GM21576 (cell line): Measurements from ENCODE around the gene PDE4C.

Source experiments
- ATAC-seq: cut with Tn5 transposase; IDR thresholded peaks from one replicate; pipeline ENCODE4 v1.9.1; 2021; ENCODE audit warnings: mild to moderate bottlenecking, moderate library complexity; ENCODE audit not compliant: unreplicated experiment

PDE4C gene

DNA sequence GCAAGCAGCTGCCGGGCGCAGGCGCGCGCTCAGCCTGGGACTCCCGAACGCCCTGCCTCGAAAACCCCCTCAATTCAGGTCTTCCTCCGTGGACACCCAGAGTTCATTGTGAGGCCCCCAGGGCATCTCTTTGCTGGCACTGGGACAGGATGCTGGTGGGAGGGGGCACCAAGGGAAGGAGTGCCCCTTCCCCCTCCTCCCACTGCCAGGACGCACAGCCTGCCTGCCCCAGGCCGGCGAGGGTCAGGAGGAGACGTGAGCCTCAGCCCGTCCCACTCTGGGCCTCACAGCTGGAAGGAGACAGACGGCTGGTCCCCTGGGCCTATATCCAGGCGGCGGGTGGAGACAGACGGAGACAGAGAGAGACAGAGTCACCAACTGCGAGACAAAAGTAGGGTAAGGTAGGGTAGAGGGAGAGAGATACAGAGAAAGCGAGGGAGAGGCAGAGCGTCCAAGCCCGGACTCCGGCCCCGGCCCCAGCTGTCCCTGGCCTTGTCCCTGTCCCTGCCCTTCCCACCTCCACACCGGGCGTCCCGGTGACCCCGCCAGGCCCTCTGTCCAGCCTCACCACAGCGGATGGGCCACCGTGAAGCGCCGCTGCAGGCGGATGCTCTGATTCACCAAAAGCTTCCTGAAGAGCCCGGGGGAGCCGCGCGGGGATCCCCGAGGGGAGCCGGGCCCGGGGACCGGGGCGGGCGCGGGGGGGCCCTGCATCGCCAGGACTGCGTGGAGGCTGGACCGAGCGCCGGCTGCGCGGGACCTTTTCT lies at the start of gene PDE4C:
PDE4C (minus strand) TSS at position 737 of the 767 bp plus-strand sequence; CDS start at position 714, 23 bp downstream.
- no peak for ATAC-seq

DNA sequence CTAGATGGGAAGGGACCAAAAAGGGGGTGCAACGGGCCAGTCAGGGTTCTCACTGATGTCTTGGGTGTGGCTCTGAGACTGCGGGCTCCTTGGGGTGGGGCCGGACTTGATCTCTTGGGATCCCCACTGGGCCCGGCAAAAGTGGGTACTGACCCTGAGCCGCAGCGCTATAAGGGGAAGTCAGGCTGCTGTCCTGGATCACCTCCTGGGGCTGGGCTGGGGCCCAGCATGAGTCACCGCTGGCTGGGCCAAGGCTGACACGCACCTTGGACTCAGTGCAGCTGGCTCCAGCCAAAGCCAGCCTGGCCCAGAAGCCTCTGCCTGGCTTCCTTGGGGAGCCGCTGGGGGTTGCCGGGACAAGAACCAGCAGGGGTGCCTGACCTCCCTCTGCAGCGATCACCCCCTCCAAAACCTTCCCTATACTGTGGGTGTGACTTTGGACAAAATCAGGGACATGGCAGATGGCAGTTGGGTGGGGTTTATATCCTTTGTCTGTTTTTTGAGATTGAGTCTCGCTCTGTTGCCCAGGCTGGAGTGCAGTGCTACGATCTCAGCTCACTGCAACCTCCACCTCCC lies 48.6 kb upstream of the PDE4C start:
- no peak for ATAC-seq

DNA sequence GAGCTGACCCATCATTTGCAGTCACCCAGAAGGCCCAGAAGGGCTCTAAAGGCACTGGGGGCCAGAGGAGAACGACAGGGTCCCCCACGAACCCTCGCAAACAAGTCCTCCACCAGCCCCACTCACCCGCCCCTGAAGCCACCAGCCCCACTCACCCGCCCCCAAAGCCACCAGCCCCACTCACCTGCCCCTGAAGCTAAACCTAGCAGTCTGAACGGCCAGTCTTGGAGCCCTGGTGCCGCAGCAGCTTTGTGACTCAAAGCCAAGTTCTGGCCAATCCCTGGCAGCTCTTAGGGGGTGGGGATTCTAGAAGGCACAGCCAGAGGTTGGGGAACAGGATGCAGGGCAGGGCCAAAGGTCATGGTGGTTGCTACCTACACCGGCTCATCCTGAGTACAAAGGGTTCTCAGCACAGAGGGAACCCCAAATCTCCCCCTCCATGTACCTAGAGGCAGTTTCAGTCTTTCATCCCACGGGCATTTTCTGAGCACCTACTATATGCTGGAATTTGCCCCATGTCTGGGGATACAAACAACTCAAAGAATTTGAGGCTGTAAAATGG lies 48.1 kb upstream of the PDE4C start, which contains the start of gene IQCN:
IQCN (minus strand) TSS at position 234 of the 562 bp plus-strand sequence. CDS start 4,974 bp downstream, outside the sequence.
- no peak for ATAC-seq

DNA sequence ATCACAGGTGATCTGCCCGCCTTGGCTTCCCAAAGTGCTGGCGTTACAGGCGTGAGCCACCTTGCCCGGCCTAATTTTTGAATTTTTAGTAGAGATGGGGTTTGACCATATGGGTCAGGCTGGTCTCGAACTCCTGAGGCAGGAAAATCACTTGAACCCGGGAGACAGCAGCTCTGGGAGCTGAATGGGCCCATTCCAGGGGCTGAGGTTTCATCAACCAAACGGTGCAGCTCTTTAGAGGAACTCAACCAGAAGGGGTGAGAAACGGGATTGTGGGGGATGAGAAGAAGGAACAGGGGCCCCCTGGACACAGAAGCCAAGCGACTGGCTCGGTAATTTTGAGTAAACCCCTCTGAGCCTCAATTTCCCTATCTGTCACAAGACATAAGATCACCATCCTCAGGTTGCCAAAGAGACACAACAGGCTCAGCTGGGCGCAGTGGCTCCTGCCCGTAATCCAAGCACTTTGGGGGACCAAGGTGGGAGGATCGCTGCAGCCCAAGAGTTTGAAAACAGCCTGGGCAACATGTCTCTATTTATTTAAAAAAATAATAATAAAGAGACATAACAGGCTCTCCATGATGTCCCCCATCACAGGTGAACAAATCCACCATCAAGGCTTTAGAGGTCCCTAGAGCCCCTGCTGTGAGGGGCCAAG lies 47.5 kb upstream of the PDE4C start:
- no peak for ATAC-seq

DNA sequence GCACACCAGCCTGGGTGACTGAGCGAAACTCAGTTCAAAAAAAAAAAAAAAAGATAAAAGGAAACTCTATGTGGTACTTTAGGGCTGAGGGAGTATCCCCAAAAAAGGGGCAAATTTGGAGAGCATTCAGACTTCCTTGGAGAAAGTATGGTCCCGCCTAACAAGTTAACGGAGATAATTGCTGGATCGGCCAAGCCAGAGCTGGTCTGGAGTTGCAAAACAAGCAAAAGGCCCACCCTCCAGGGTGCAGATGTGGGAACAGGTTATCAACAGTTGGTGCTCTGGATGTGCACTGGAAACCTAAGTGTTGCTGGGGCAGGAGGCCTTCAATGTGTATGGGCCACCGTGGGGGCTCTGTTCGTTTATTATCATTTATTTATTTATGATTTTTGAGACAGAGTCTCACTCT lies 45.2 kb upstream of the PDE4C start:
- no peak for ATAC-seq

DNA sequence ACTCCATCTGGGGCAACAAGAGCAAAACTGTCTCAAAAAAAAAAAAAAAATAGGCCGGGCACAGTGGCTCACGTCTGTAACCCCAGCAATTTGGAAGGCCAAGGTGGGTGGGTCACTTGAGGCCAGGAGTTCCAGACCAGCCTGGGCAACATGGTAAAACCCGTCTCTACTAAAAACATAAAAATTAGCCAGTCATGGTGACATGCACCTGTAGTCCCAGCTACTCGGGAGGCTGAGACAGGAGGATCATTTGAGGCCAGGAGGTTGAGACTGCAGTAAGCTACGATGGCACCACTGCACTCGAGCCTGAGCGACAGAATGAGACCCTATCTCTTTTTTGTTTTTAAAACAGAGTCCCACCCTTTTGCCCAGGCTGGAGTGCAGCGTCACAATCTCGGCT lies 44.1 kb upstream of the PDE4C start:
- ATAC-seq: no peak

DNA sequence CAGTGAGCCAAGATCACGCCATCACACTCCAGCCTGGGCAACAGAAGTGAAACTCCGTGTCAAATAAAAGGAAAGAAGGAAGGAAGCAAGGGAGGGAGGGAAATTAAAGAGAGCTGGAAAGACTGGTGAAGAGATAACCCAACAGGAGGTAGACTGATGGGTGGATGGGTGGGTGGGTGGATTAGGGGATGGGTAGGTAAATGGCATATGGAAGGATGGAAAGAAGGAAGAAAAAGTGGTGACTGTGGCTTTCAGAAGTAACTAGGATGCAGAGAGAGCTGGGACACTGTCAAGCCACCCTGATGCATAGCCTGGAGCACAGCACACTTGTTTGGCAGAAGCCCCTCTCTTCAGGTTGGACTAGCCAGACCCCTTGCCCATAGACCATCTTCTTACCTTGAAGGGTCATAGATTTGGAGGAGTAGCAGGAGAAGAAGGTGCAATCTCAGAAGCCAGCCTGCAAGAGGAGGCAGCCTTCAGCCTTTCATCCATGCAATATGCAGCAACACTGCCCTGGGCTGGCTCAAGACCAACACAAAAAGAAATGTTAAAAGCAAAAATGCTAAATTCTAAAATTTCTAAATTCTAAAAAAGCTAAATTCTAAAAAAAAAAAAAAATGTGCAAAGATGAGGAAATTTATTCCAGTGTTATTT lies 43.0 kb upstream of the PDE4C start:
- no peak for ATAC-seq

DNA sequence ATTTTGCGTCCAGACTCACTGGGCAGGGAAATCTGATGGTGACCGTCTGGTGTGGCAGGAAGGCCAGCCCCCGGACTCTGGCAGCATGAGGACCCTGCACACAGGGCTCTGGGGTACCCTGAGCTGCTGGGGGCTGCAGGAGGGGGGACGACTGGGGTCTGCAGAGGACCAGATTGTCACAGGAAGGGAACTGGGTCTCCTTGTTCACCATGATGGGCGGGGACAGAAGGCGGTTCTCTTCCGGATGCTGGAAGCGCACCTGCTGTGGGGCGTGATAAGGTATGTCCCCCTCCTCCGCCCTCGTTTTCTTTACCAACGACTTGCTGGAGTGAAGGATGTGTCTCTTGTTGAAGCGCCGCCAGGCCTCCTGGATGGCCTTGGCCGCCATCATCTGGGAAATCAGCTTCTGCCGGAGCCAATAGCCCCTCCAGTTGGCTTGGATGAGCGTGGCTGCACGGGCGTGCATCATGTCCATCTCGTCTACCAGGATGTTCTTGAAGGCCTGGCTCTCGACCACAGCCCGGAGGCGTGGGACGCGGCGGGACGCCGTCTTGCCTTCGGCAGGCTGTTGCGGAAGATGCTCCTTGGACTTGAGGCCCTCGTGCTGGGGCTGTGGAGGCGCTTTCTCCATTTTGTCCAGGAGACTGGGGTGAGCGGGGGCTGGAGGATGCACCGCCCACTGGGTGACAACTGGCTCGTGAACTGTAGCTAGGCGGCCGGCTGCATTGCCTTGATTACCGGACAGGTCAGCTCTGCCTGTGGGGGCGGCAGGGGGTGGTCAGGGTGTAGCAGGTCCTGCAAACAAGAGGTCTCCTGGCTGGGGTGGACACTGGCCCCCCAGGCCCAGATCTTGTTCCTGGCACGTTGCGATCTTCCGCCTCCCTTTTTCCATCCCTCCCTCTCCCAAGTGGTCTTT lies 40.8 kb upstream of the PDE4C start:
- ATAC-seq: no peak

DNA sequence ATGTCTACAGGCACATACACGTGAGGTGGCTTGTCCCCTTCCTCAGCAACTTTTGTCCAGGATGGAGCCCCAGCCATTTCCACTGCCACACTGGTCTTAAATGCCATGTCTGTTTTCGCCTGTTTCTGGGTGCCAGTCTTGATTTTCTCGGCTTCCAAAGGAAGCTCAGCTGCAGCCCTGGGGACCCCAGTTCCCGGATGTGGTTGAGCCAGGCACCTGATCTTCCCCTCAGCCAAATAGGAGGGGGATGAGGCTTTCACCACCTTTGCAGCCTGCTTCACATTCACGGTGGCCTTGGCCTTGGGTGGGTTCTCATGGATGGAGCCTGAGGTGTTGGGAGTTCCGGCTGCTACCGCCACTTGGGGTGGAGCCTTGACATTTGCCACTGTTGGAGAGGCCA lies 39.3 kb upstream of the PDE4C start:
- no peak for ATAC-seq

DNA sequence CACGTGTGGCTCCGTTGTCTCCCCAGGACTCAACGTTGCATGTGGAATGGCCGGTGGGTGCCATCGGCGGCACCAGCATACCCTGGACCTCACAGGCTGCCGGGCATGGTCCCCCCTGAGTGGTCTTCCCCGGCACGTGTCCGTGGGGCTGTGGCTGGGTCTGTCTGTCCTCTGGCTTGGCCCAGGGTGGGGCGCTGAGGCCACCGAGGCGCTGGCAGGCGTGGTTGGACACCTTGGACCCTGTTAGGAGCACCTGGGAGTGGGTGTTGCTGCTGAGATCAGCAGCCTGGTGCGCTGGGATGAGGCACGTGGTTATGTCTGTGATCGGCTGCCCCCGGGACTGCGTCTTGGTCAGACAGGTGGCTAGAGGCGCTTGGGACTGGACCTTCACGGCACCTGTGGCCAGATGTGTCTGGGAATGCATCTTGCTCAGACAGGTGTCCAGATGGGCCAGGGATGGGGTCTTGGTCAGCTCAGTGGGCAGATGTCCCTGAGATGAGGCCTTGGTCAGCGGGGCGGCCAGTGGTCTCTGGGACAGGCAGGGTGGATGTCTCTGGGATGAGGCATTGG lies 38.8 kb upstream of the PDE4C start:
- ATAC-seq: no peak

DNA sequence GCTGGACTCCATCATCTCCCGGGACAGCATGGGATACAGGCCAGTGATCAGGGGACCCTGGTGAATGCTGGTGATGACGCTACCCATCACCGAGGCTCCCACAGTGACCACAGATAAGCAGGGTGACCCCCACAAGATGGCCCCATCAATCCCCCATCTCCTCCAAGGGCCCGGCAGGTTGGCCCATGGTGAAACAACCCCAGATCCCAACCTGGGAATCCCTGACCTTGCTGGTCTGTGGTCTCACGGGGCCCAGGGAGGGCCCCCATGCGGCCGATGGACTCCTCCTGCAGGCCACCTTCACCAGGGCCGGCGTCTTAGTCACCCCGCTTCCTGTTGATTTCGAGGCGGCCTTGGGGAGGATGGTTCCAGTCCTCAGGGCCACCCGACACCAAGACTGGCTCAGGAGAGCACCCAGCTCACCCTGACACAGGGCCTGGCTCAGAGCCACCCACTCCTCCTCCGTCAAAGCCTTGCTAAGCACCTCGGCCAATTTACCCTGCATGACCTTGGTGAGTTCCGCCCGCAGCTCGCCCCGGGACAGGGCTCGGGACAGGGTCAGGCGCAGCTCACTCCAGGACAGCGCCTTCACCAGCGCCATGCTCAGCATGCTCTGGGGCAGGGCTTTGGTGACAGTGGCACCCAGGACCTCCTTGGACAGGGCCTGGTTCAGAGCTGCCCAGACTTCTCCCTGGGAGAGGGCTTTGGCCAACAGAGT lies 38.1 kb upstream of the PDE4C start:
- no peak for ATAC-seq

DNA sequence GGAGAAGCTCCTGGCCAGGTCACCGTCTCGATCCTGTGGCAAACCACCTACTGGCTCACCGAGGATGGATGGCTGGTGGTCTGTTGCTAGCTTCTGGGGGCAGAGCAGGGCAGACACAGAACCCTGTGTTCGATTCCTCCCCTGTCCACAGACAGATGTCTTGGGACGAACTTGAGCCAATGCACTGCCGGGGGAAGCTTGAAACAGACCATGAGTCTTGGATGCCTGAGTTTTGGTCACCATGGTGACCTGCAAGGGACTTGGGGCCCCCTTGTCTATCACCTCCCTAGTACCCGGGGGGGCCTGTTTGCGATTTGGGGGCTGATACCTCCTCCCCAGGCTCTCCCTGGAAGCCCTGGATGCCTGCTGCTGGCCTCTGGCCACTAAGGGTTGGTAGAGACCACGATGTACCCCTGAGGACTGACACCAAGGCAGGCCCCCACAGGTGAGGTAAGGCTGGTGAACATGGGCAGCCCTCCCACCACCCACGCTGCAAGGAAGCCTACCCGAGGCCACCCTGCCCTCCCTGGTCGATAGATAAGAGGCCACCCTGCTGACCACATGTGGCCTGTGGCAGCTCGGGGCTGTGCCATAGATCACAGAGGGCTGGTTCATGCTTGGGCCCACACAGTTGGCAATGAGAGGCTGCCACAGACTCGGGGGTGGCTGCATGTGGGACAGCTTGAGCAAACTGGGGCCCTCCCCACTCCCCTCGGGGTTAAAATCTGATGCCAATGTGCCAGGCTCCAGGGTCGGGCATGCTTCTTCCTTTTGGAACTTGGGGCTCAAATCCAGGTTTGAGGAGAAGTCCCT lies 37.3 kb upstream of the PDE4C start:
- no peak for ATAC-seq

DNA sequence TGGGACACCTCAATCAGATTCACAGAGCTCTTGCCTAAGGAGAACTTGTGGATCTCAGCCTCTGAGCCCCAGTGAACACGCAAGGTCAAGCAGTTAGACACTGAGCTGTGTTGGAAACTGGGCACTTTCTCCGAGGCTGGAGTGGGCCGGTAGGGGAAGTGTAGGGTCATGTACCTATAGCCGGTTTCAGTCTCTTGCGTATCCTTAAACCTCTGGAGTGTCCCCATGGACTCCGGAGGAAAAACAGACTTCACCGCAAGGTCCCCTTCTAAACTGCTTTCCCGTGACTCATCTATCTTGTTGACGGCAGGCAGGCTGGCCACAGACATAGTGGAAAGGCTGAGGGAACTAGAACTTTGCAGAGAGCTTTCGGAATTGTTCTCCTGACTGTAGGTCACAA lies 36.7 kb upstream of the PDE4C start:
- no peak for ATAC-seq

DNA sequence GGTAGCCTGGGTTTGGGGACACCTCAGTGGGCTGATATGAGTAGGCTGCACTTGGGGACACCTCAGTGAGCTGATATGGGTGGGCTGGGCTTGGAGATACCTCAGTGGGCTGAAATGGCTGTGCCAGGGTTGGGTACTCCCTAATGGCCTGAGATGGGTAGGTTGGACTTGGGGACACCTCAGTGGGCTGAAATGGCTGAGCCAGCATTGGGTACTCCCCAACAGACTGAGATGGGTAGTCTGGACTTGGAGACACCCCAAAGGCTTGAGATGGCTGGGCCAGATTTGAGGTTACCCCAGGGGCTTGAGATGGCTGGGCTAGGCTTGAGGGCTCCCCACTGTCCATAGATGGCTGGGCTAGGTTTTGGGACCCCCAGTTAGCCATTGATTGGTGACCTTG lies 35.9 kb upstream of the PDE4C start:
- no peak for ATAC-seq

DNA sequence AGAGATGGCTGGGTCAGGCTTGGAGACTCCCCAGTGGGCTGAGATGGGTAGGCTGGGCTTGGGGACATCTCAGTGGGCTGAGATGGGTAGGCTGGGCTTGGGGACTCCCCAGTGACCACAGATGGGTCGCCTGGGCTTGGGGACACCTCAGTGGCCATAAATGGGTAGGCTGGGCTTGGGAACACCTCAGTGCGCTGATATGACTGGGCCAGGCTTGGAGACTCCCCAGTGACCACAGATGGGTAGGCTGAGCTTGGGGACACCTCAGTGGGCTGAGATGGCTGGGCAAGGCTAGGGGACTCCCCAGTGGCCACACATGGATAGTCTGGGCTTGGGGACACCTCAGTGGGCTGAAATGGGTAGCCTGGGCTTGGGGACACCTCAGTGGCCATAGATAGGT lies 35.2 kb upstream of the PDE4C start:
- no peak for ATAC-seq

DNA sequence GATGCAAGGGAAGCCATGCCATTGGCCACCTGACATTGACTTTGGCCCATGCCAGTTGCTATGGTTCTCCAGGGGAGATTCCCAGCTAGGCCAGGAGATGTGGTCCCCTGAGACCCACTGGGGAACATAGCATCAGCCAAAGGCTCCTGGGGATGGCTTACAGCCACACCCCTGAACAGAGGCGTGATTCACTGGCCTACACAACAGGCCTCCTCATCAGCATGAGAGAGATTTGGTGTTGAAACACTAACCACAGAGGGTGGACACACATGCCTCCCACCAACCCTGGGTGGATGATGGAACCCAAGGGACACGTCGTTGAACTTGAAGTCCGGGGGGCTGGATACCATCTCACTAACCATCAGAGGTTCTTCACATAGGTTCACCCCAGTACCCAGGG lies 33.7 kb upstream of the PDE4C start:
- no peak for ATAC-seq

DNA sequence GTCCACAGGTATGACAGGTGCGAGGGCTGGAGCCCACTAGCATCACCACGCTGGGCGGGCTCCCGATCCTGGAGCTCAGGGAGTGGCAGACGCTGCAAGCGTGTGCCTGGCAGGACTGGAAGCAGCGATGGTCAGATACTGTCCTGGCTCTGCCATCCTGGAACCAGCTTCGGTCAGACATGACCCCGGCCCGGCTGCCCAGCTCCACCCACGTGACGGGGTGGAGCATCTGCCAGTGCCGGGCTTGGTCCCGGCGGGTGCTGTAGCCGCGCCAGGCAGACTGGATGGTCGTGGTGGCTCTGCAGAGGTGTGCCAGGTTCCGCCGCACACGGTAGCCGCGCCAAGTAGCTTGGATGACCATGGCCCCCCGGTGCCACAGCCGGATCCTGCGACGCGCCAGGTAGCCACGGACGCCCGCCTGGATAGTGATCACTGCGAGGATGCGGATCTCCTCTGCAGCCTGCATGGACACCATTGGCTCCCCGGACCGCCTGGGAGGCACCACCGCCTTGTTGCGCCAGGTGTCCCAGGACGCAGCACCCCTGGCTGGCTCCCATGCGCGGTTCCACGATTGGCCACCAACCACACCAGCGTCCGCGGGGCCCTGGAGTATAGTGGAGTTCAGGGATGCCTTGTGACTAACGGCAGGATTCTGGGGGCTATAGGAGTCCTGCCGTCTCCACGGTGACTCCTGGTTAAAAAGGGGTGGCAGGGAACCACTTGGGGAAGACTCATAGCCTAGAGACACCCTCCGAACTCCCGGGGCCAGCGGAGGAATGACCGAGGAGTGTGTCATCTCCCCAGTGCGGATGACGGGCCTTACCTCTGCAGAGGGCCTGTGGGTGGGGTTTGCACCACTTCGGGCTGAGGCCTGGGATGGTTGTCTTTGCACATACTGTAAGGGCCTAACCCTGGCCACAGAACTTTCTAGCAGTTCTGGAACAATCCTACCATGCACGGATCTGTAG lies 31.5 kb upstream of the PDE4C start:
- ATAC-seq: no peak
